GM18526 (cell line): ENCODE measurements around the gene HMGCS2.

ENCODE experiments used
- POLR2A ChIP-seq: IDR thresholded peaks from 3 replicates; pipeline ENCODE4 v1.6.1; 2011; ENCODE audit not compliant: insufficient read length; ENCODE audit errors: extremely low read depth

The HMGCS2 gene

DNA sequence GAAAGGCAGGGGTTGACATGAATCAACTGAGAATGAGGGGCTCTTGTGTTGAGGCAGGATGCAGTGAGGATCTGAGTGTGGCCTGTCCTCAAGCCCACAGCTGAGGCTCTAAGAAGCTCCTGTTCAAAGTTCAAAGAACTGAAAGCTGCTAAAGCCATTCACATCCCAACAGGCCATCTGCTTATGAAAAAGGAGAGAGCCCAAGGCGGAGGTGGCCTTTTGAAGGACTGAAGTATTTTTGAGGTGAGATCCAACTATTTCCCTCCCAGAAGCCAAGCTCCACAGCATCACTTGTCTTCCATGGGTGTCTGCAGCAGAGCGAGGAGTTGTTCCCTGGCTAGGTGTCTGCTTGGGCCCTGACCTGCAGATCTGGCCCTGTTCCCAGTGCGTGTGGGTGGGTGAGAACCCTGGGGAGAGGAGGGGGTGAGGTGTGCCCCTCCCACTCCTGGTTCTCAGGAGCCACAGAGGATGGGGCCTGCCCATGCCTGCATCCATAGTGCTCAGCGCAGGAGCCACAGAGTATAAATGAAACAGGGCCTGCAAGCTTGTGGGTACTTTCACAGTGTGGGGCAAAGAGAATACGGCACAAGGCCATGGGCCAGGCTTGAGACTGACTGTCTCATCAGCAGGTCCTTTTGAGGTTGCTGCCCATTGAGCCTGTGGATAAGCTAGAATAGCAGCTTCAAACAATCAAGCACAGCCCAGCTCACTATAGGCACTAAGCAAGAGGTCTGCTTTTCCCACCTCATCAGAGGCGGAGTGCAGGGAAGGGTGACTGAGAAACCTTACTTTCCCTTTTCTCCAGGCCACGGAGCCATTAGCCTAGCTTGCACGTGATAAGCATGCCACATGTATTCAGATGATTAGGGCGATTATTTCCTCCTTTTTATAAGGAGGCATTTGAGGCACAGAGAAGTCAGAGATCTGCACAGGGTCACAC lies 26.8 kb upstream of the HMGCS2 start:
- TF ChIP-seq POLR2A, result no peak

GRCh38 chr1:119794876-119795240 lies 26.2 kb upstream of the HMGCS2 start:
- no peak for TF ChIP-seq POLR2A

GRCh38 chr1:119794230-119794875 lies 25.6 kb upstream of the HMGCS2 start:
- no peak for TF ChIP-seq POLR2A

- TF ChIP-seq POLR2A, result no peak
Measured at GRCh38 chr1:119791377-119791776, 22.7 kb upstream of the HMGCS2 start.

- no peak for TF ChIP-seq POLR2A
Measured at GRCh38 chr1:119790451-119791198, 21.9 kb upstream of the HMGCS2 start.

- no peak for TF ChIP-seq POLR2A
Measured at GRCh38 chr1:119787776-119788175, 19.1 kb upstream of the HMGCS2 start.

DNA sequence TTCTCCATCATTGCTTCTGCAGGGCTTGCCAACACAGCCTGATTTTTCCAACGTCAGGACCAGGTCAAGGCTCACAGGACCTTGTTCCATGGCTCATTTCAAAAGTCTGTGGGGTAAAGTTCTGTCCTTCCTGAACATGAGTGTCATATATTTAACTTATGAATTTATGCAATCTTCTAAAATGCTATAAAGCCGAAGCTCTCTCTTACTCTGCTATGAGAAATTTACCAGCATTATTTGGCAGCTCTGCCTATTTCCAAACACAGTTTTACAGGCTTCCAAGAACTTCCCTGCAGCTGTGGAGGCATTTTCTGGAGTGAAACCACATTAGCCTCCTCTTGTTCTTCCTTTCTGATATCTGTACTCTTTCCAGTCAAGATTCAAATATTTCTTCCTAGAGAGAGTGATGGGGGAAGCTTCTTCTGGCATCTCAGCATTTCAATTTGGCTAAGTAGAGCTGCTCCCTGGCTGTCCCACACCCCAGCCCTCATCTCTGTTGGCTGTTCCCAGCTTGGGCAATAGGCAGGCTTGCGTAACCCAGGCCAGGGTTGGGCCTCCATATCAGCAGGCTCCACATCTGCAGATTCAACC lies 15.6 kb upstream of the HMGCS2 start:
- no peak for TF ChIP-seq POLR2A

- no peak for TF ChIP-seq POLR2A
Measured at GRCh38 chr1:119783354-119784185, 14.9 kb upstream of the HMGCS2 start.

DNA sequence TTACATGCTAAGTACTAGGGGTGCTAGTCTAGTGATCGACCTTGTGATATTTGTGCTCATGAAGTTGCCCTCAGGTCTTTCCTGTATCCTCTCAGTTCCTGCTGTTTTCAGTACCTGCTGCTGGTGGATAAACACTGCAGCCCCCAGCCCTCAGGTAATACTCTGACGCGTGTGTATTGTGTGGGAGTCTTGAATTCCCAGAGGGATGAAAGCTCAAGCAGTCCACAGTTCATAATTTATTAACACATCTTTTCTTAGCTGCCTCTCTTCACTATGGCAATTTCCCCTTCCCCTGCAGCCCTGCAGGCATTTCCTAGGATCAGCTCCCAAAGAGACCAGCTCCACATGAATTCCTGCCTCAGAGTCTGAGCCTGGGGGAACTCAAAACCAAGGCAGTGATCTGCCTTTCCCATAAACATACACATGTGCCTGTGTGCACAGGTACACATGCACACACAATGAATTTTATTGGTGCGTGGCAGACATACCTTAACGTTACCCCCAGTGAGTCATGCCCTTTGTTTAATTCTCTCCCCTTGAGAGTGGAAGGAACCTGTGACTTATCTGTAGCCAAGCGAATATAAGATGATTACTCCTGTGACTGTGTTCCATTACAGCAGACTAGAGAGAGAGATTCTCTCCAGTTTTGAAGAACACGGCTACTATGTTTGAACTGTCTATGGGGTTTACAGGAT lies 14.1 kb upstream of the HMGCS2 start:
- TF ChIP-seq POLR2A, result no peak

- no peak for TF ChIP-seq POLR2A
Measured at GRCh38 chr1:119781434-119782210, 12.9 kb upstream of the HMGCS2 start.

DNA sequence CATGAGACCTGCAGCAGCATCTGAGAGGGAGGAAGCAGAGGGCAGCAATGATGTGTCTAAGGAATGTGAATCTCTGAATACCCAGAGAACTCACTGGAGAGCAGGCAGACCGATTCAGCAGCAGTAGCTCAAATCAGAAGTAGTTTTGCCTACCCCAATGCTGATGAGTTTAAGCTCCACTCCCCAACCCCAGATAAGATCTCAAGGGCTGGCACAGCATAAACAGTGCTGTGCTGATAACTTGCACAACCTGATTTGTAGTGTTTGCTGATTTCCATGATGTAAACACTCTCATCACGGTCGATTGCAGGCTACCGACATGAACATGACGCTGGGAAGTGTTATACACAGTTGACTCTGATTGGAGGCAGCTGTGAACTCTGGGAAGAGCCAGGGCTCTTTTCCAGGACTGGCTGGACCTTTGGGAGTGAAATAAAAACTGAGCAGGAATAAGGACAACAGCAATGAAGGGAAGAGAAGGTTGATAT lies 11.2 kb upstream of the HMGCS2 start:
- TF ChIP-seq POLR2A, result no peak

DNA sequence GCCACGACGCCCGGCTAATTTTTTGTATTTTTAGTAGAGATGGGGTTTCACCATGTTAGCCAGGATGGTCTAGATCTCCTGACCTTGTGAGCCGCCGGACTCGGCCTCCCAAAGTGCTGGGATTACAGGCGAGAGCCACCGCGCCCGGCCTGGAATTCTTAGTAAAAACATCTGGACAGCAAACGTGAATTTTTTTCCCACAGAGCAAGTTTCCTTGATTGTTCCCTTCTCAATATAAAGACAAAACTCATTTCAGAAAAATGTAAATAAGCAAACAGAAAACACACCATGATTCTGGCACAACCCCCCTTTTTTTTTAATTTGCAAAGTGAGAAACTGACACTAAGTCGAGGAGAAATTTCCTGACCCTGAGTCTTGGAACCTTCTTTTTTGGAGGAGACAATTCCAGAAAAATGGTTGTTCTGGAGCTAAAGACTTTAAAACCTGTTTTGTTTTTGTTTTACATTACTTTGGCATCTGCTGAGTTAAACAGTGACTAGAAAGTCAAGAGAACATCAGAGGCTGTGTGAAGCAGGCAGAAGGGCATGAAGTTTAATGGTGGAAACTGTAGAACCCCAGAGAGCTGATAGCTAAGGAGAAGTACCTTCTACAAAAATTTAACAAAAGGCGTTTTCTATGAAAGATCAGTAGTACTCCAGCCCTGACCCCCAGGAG lies 10.3 kb upstream of the HMGCS2 start:
- no peak for TF ChIP-seq POLR2A
